IMR-90 (cell line): ENCODE data around the gene LHFPL6. TPM values are rescaled to one million over a fixed set of nuclear protein-coding genes. Genes with fewer than 3 reads are reported as not detected.
A peak's percentile ranks its signal among the peaks of the same experiment; 100 is the strongest.

Experiments used
- ATAC-seq: fragments of 200-7000 bp; cut with Tn5 transposase; 2 replicates; pipeline ENCODE4 v1.9.1; 2020; ENCODE audit warnings: low read depth, mild to moderate bottlenecking, moderate library complexity
- BruUV-seq: library from RNA; stranded (reverse); fragments of 400-500 nt; replicated peaks from 2 replicates; lab custom pipeline; 2021; lab: Mats Ljungman, UMichigan
- CTCF ChIA-PET: fragments of 300-600 bp; formaldehyde crosslinking; extraction: SDS; loops from one replicate; lab custom pipeline; 2021; ENCODE audit warnings: antibody characterized with exemption; lab: Yijun Ruan, JAX
- POLR2A ChIA-PET: fragments of 300-600 bp; sonication (Branson Sonifier 250); formaldehyde crosslinking; loops from one replicate; lab custom pipeline; 2022; ENCODE audit warnings: antibody characterized with exemption; ENCODE audit not compliant: unreplicated experiment; lab: Charles Lee
- DNase-seq: peaks from one replicate; pipeline ENCODE4 v3.0.0; 2013
- H2AFZ ChIP-seq: replicated peaks from 2 replicates; pipeline ENCODE3; 2013; ENCODE audit warnings: low read length, mild to moderate bottlenecking; ENCODE audit not compliant: poor library complexity
- H2AK5ac ChIP-seq: 2 replicates; pipeline ENCODE4 v1.6.1; 2013; ENCODE audit warnings: low read depth, low read length, inconsistent platforms
- H2AK9ac ChIP-seq: replicated peaks from 2 replicates; pipeline ENCODE3; 2013; ENCODE audit warnings: mild to moderate bottlenecking, low read depth, low read length, moderate library complexity; ENCODE audit not compliant: poor library complexity
- H2BK120ac ChIP-seq: 2 replicates; pipeline ENCODE4 v1.6.1; 2013; ENCODE audit warnings: low read depth, low read length, inconsistent platforms
- H2BK15ac ChIP-seq: 3 replicates; pipeline ENCODE4 v1.6.1; 2013; ENCODE audit warnings: low read depth, low read length, inconsistent platforms
- H2BK20ac ChIP-seq: 2 replicates; pipeline ENCODE4 v1.6.1; 2013; ENCODE audit warnings: low read depth, mild to moderate bottlenecking, inconsistent platforms, low read length, moderate library complexity
- H2BK5ac ChIP-seq: 2 replicates; pipeline ENCODE4 v1.6.1; 2013; ENCODE audit warnings: mild to moderate bottlenecking, low read depth, low read length, inconsistent platforms; ENCODE audit not compliant: poor library complexity, severe bottlenecking
- H3K14ac ChIP-seq: replicated peaks from 2 replicates; pipeline ENCODE4 v1.6.1; 2013; ENCODE audit warnings: low read depth, low read length, inconsistent platforms
- H3K18ac ChIP-seq: 2 replicates; pipeline ENCODE4 v1.6.1; 2013; ENCODE audit warnings: low read depth, low read length, control low read depth
- H3K23ac ChIP-seq: 2 replicates; pipeline ENCODE4 v1.6.1; 2013; ENCODE audit warnings: low read depth, low read length, inconsistent platforms
- H3K27ac ChIP-seq: 2 replicates; pipeline ENCODE4 v1.5.1; 2013; ENCODE audit warnings: mild to moderate bottlenecking, control low read depth, low read length; ENCODE audit not compliant: insufficient read depth
- H3K27me3 ChIP-seq: 2 replicates; pipeline ENCODE4 v1.6.1; 2013; ENCODE audit warnings: low read length; ENCODE audit not compliant: control insufficient read depth, insufficient read depth
- H3K36me3 ChIP-seq: 2 replicates; pipeline ENCODE4 v1.6.1; 2013; ENCODE audit warnings: low read length, mixed read lengths; ENCODE audit not compliant: control insufficient read depth, insufficient read depth
- H3K4ac ChIP-seq: 2 replicates; pipeline ENCODE4 v1.6.1; 2013; ENCODE audit warnings: low read depth, low read length, inconsistent platforms
- H3K4me1 ChIP-seq: 2 replicates; pipeline ENCODE4 v1.6.1; 2013; ENCODE audit warnings: low read length, mixed read lengths; ENCODE audit not compliant: control insufficient read depth, insufficient read depth
- H3K4me2 ChIP-seq: 2 replicates; pipeline ENCODE4 v1.6.1; 2013; ENCODE audit warnings: low read depth, mild to moderate bottlenecking, control low read depth, low read length, moderate library complexity
- H3K4me3 ChIP-seq: 2 replicates; pipeline ENCODE4 v1.5.1; 2013; ENCODE audit warnings: low read depth, mild to moderate bottlenecking, control low read depth, low read length, moderate library complexity; ENCODE audit not compliant: insufficient read depth
- H3K56ac ChIP-seq: 2 replicates; pipeline ENCODE4 v1.6.1; 2013; ENCODE audit warnings: low read length, inconsistent platforms; ENCODE audit not compliant: insufficient read depth; ENCODE audit errors: extremely low read depth
- H3K79me1 ChIP-seq, 2 experiments: 2 replicates each; pipeline ENCODE4 v1.6.1; 2013; ENCODE audit warnings: low read length in 2 of 2, inconsistent platforms in 1 of 2, low read depth in 1 of 2
- H3K9ac ChIP-seq: 2 replicates; pipeline ENCODE4 v1.6.1; 2013; ENCODE audit warnings: low read depth, low read length, control low read depth
- H3K9me1 ChIP-seq: 2 replicates; pipeline ENCODE4 v1.6.1; 2013; ENCODE audit warnings: low read length, inconsistent platforms; ENCODE audit not compliant: insufficient read depth
- H3K9me3 ChIP-seq: 2 replicates; pipeline ENCODE4 v1.6.1; 2013; ENCODE audit warnings: low read length; ENCODE audit not compliant: control insufficient read depth, insufficient read depth
- H4K20me1 ChIP-seq: 2 replicates; pipeline ENCODE4 v1.6.1; 2013; ENCODE audit warnings: low read length, inconsistent platforms; ENCODE audit not compliant: insufficient read depth
- H4K5ac ChIP-seq: 2 replicates; pipeline ENCODE4 v1.6.1; 2013; ENCODE audit warnings: mild to moderate bottlenecking, low read depth, low read length, control low read depth
- H4K8ac ChIP-seq, 2 experiments: 2 replicates each; pipeline ENCODE4 v1.6.1; 2013; ENCODE audit warnings: low read depth in 2 of 2, low read length in 2 of 2, control low read depth in 1 of 2, inconsistent platforms in 1 of 2
- H4K91ac ChIP-seq: 2 replicates; pipeline ENCODE4 v1.6.1; 2013; ENCODE audit warnings: low read depth, low read length, inconsistent platforms; ENCODE audit not compliant: insufficient read depth
- CHD1 ChIP-seq: IDR thresholded peaks from 2 replicates; pipeline ENCODE4 v1.6.1; 2012; ENCODE audit warnings: low read depth, low read length, improper control_type of control experiment
- ELK1 ChIP-seq: fragments of 150-350 bp; IDR thresholded peaks from 2 replicates; pipeline ENCODE4 v1.6.1; 2016; ENCODE audit warnings: low read depth, mild to moderate bottlenecking, low read length, moderate library complexity, borderline replicate concordance
- POLR2A ChIP-seq: IDR thresholded peaks from 2 replicates; pipeline ENCODE4 v1.6.1; 2012; ENCODE audit warnings: mild to moderate bottlenecking, low read depth, low read length
- RAD21 ChIP-seq: IDR thresholded peaks from 2 replicates; pipeline ENCODE4 v1.6.1; 2012; ENCODE audit warnings: low read length, improper control_type of control experiment
- WGBS, 2 experiments: methylation state at CpG; one replicate each; pipeline versions ENCODE4 v1.1.5 to v1.1.7; 2013; ENCODE audit warnings: missing lambda C conversion rate in 2 of 2; ENCODE audit not compliant: insufficient read length in 1 of 2; ENCODE audit errors: extremely low coverage in 2 of 2; 5-methylcytosine and 5-hydroxymethylcytosine counted together
- dilution Hi-C: fragments of 300-500 bp; cut with HindIII; formaldehyde crosslinking; loops from one replicate; pipeline ENCODE4 v1.14.3; 2018; ENCODE audit warnings: low sequenced_read_pairs; ENCODE audit not compliant: unreplicated experiment
- in situ Hi-C: fragments of 300-500 bp; cut with MboI; formaldehyde crosslinking; loops from 3 replicates; pipeline ENCODE4 v1.14.3; 2019; ENCODE audit warnings: low sequenced_read_pairs, inconsistent platforms, mixed read lengths
- intact Hi-C: fragments of 100-400 bp; cut with micrococcal nuclease; formaldehyde crosslinking; loops from 2 replicates; pipeline ENCODE4 v1.10.0; 2022
- polyA plus RNA-seq, 3 experiments: library from polyadenylated mRNA; depleted of rRNA; stranded (reverse); fragments of >200 nt; gene quantifications; 2 replicates each; pipeline ENCODE4 v1.2.3, GENCODE V29; 2012; ENCODE audit warnings: low replicate concordance in 1 of 3
- total RNA-seq: library from RNA; depleted of rRNA; stranded (reverse); fragments of >200 nt; gene quantifications from 2 replicates; pipeline ENCODE4 v1.2.3, GENCODE V29; 2012

The LHFPL6 gene
- total and polyA plus RNA-seq, 2 of the 4 experiments (the other 2 are of a cell fraction): 24.7 to 36.1 TPM

- Histone ChIP-seq H3K18ac (no peak overlapping the region), H3K9me3 (no peaks in the 10 kb centered on the region), H2BK20ac (no peak overlapping the region), H4K20me1 (no peaks in the 10 kb centered on the region), H3K36me3 (no peaks in the 10 kb centered on the region), H3K9ac (no peak overlapping the region), H4K5ac (no peak overlapping the region), H2BK15ac (no peak overlapping the region), H2AK5ac (no peak overlapping the region), H4K91ac (no peak overlapping the region), H3K9me1 (no peaks in the 10 kb centered on the region; the same call in none of the 2 replicates), H3K56ac (no peak overlapping the region), H3K4me2 (peak overlapping the region; percentile 34), H3K79me1 (peaks cover 5 to 23% of the 10 kb centered on the region in 2 experiments; a peak in 3 of 4 replicates), H3K4me3 (no peak overlapping the region), H3K23ac (no peak overlapping the region), H3K27me3 (no peaks in the 10 kb centered on the region), H3K4ac (no peak overlapping the region), H2BK5ac (no peak overlapping the region), H3K27ac (no peak overlapping the region), H3K14ac (no peak overlapping the region; the same call in none of the 2 replicates), H2AK9ac (no peak overlapping the region), H2BK120ac (no peak overlapping the region), H4K8ac (no peak overlapping the region), H2AFZ (no peak overlapping the region), H3K4me1 (peaks cover 10% of the 10 kb centered on the region)
- no CpG with 5 or more reads among the region's 5 CpGs for WGBS, 2 experiments
- CTCF ChIA-PET: interaction anchor here (0.9 kb wide), 1 partner anchor 9 kb away, joined by 3 read pairs; no protein-coding TSS in a partner anchor
- DNase-seq: peak; percentile 48
- in situ Hi-C loops (no loop called here), intact Hi-C loops (no loop called here), dilution Hi-C loops (no loop called here)
- no TSS peak for BruUV-seq
- ATAC-seq: peak; percentile 65
- no peak for TF ChIP-seq CHD1
- no peak for TF ChIP-seq ELK1
- TF ChIP-seq POLR2A: no peak
- TF ChIP-seq RAD21: no peak
- POLR2A ChIA-PET: no interaction called here
Observed at GRCh38 chr13:39364947-39365468, 238.0 kb downstream of the LHFPL6 start.
